ENCODE measurements around the gene CCDC91.
"Not testable (repeated sequence)": the region's sequence is repeated elsewhere in the genome, so short reads cannot be mapped to it uniquely, and the experiment has no call there.

- TF ChIP-seq, protein P1, sequence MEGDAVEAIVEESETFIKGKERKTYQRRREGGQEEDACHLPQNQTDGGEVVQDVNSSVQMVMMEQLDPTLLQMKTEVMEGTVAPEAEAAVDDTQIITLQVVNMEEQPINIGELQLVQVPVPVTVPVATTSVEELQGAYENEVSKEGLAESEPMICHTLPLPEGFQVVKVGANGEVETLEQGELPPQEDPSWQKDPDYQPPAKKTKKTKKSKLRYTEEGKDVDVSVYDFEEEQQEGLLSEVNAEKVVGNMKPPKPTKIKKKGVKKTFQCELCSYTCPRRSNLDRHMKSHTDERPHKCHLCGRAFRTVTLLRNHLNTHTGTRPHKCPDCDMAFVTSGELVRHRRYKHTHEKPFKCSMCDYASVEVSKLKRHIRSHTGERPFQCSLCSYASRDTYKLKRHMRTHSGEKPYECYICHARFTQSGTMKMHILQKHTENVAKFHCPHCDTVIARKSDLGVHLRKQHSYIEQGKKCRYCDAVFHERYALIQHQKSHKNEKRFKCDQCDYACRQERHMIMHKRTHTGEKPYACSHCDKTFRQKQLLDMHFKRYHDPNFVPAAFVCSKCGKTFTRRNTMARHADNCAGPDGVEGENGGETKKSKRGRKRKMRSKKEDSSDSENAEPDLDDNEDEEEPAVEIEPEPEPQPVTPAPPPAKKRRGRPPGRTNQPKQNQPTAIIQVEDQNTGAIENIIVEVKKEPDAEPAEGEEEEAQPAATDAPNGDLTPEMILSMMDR (IDR thresholded peaks at IDR 0.05; ENCODE audit: insufficient read depth, low read length, poor library complexity, severe bottlenecking), result not testable (repeated sequence)
- TF ChIP-seq EZH2phosphoT487 (conservative IDR thresholded peaks at IDR 0.05; ENCODE audit: low read length), result not testable (repeated sequence)
These were observed 4.4 kb downstream of the CCDC91 start for GRCh38 chr12:28194621-28195020.

Data from SU-DHL-6 (cell line).